T-helper 22 cell (primary cell): Measurements from ENCODE around the gene AGPS.
"Not testable (repeated sequence)": the region's sequence is repeated elsewhere in the genome, so short reads cannot be mapped to it uniquely, and the experiment has no call there.

Source experiments
- DNase-seq: peaks from one replicate; pipeline ENCODE4 v3.0.0-alpha.2; 2020; ENCODE audit warnings: low read depth

AGPS gene

GRCh38 chr2:177471990-177472389, 79.4 kb downstream of the AGPS start:
- DNase-seq: no peak

DNA sequence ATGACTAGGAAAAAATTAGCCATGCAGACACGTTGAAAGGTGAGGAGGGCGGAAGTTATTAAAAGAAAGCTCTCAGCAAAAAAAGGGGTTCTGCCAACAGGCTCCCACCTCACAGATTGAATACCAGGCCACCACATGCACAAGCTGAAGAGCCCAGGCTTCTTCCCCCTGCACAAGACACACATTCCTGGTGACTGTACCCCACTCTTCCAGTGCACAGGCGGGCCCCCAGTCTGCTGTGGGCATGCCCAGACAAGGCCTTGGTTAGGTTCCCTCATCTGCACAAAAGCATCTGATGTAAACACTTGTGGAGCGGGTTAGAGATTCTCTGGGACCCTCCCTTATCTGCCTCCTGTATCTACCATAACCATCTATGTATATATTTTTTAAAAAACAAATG, 81.7 kb downstream of the AGPS start:
- DNase-seq: no peak

- DNase-seq: no peak
These were observed 82.4 kb downstream of the AGPS start for GRCh38 chr2:177474998-177475397.

DNA sequence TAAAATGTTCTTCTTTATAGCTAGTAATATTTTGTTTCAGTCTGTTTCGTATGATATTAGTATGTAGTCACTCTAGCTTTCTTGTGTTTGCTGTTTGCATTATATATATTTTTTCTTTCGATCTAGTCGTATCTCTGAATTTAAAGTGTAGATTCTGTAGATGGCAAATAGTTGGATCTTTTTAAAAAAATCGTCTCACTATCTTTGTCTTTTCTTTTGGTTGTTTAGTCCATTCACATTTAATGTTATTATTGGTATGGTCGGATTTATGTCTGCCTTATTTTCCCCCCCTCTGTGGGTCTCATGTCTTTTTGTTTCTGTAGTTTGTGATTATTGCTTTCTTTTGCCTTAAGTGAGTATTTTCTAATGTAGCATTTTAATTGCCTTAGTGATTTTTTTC, 84.3 kb downstream of the AGPS start:
- no peak for DNase-seq

- DNase-seq: no peak
These were observed 85.5 kb downstream of the AGPS start for GRCh38 chr2:177478029-177478428.

GRCh38 chr2:177478907-177479306, 86.3 kb downstream of the AGPS start:
- no peak for DNase-seq

DNA sequence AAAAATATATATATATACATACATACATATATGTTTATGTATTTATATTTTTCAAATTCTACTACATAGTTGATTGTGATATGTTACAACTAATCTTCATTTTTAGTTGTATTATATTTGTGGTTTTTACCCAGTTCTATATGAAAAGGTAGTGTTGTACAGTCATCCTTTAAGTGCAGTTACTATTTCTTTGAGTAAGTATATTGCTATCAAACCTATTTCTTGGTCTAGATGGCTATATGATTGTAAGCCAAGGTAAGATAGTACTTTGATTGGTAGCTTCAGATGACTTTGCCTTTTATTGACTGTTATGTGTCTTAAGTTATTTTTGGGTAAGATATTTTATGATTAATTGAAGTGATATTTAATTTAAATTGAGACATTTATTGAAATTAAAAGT, 89.6 kb downstream of the AGPS start:
- no peak for DNase-seq

- DNase-seq: no peak
These were observed 91.0 kb downstream of the AGPS start for GRCh38 chr2:177483531-177483930.

DNA sequence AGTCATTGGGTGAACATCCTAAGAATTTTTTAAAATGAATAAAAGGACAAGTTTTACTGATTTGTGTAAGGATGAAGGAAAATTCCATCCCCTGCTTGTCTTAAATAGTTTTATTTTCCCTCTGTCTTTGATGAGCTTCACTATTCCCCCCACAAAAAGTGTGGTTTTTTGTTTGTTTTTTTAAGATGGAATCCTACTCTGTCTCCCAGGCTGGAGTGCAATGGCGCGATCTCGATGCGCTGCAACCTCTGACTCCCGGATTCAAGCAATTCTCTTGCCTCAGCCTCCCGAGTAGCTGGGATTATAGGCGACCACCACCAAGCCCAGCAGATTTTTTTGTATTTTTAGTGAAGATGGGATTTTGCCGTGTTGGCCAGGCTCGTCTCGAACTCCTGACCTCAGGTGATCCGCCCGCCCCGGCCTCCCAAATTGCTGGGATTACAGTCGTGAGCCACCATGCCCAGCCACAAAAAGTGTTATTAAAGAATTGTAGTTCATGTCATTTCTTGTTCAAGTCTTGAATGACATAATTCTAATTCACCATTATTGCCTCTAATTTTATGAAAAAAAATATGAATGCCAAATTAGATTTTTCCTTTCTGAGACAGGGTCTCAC, 91.7 kb downstream of the AGPS start:
- DNase-seq: no peak

- DNase-seq: not testable (repeated sequence)
These were observed 93.1 kb downstream of the AGPS start for GRCh38 chr2:177485657-177486056.

DNA sequence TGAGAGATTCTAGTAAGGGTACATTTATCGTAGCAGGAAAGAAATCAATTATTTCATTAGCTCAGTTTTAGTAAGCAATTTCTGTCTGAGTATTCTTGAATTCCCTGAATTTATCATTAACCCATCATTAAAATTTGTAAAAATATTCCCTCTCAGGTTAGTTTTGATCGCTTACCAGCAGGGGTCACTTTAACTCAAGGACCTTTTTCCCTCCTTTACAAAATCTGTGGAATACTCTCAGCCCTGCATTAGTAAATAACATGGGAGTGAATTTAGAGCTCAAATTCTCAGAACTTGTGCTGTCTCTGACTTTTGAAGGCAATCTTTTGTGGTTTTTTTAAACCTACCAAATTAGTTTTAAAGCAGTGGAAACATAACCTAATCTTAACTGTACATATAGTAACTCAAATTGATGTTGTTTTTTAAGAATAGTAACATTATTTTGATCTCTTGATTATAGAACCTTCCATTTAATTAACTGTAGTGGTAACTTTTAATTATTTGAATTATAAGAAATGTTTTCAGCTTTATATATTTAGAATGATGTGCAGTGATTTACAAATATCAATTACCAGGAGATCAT, 97.2 kb downstream of the AGPS start:
- DNase-seq: no peak

- DNase-seq: no peak
These were observed 103.4 kb downstream of the AGPS start for GRCh38 chr2:177495945-177496344.

- DNase-seq: no peak
These were observed 104.3 kb downstream of the AGPS start for GRCh38 chr2:177496921-177497320.

DNA sequence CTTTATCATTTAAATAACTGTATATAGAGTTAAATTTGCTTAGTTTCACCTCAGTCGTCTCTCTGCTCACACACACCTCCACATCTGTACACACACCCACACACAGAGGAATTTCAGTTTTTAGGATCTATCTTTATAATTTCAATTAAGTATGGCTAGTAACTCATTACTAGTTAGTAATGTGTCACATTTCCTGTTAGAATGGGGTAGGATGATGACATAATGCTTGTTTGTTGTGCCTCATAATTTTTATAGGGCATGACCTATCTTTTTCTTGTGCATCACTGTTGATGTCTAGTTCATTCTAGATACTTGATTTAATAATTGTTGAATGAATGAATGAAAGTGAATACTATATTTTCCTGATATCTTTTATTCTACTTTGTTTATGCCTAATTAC, 108.6 kb downstream of the AGPS start:
- DNase-seq: no peak

GRCh38 chr2:177506505-177506904, 113.9 kb downstream of the AGPS start:
- DNase-seq: no peak

DNA sequence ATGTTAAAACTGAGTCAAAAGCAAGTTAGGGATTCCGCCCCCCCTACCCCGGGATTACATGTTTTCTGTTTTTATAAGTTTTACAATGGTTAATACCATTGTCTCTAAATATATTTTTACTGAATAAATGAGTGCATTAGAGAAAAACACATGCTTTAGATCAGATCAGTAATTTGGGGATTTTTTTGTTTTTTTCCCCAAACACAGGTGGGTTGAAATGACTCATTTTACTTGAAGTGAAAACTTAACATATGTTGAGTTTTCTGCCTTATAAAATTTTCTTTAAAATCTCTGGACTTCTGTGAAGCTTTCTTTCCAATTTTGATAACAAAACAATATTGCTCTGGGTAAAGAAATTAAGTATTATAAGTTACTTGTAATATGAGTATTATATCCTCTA, 114.4 kb downstream of the AGPS start:
- no peak for DNase-seq

DNA sequence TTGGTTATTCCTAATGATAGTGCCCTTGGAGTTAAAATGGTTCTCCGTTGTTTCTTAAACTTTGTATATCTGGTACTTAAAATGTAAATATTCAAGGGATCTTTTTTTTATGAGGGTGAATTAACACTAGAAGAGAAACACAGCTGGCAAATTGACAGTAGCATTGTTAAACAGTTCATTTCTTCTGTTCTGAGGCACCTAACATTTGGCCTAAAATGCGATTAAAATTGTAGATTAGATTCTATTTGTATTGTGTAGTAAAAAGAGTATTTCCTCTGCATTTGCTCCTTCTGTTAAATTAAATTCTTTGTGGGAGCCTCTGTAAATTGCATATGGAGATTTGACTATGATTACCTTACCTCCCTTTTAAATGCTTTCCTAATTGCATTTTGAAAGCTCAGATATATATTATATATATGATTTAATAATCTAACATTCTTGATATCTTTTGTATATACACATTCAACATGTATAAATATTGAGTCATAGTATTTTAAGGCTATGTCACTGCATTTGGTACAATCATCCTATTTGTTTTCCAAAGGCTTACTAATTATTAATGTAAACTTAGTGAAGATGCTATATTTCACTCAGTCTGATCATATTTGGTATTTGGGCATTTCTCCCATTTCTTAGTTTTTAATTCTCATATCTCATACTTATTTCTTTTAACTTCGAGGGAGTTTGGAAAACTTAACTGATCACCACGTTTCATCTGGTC, 124.4 kb downstream of the AGPS start:
- no peak for DNase-seq

DNA sequence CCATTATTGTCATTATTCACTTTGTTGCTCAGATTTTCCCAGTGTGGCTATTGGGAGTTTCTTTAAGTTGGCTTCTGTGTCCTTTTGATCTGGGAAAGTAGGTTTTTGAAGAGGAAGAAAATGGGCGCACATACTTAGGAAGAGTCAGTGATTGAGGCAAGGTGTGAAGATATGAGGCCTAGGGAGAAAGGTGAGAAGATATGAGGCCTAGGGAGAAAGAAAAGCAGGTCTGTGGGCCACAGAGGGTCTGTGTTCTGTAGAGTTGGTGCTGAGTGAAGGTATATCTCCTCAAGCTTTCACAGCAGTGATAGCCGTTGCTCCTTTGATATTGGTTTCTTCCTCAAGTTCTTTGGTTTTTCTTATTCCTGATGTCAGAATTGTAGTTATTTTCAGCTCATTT, 126.2 kb downstream of the AGPS start:
- no peak for DNase-seq

- no peak for DNase-seq
These were observed 127.1 kb downstream of the AGPS start for GRCh38 chr2:177519534-177520115.

DNA sequence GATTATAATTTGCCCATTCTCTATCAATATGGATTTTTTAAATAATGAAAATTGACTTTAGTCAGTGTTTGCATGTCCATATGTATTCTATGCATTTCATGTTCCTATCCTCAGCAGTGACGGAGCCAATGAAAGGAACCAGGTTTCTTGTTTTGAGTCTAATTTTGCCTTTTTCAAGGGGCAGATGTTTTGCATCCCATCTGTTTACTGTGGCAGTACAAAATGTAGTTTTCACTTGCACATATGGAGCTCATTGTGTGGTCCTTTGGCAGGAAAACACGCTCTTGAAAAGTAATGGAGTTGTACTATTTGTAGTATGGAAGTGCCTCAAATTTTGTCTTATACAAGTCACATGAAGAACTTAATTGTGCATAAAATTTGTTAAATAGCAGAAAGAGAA, 127.8 kb downstream of the AGPS start:
- DNase-seq: no peak

DNA sequence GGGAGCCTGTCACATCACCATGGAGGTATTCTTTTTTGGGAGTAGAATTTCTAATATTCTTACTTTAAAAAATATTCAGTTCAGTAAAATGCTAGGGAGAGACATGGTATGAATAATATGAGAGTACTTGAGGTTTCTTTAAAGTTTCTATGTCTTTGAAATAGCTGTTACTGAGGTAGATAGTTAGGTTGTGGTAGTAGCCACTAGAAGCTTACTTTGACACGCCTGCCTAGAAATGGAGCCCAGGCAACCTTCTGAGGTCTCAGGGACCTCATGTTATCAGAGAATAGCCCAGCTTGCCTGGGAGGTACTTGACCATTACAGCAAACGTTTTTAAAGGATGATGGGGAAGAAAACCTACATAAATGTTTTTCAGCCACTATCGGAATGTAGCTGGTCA, 131.2 kb downstream of the AGPS start:
- DNase-seq: no peak

DNA sequence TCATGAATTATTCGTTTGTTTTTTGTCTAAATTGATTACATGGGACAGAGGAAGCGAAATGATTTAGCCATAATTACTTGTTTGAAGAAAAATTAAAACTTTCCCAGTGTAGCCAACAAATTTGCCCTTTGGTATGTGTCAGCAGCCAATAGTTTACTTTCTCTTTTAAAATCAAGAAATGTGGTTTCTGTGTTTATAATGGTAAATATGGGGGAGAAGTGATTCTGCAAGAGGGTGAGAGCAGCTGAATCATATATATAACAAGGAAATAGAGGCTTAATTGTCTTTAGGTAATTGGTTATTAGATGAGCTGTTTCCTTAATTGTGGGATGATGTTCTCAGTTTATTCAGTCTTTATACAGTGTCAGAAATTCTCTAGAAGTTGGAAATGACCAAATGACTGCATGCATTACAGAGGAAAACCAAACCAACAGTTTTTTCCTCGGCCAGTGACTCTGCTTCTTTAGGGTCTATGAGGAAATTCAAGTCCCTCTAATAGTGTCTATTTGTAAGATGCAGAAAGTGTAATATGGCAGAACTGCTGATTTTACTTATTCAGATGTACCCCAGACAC, 132.9 kb downstream of the AGPS start:
- DNase-seq: no peak

GRCh38 chr2:177528351-177528933, 135.9 kb downstream of the AGPS start:
- DNase-seq: no peak
